Type B pancreatic cell (in vitro differentiated cells): ENCODE results near the gene BACH2. TPM values are rescaled to one million over a fixed set of nuclear protein-coding genes. Genes with fewer than 3 reads are reported as not detected.

Source experiments
- DNase-seq: peaks from one replicate; pipeline ENCODE4 v3.0.0; 2021; ENCODE audit warnings: mixed read lengths; ENCODE audit not compliant: unreplicated experiment; ENCODE audit errors: extremely low spot score
- H3K27ac Mint-ChIP-seq: 2 replicates; pipeline ENCODE4 v1.8.0; 2021; ENCODE audit warnings: mild to moderate bottlenecking, mixed read lengths
- H3K27me3 Mint-ChIP-seq: 2 replicates; pipeline ENCODE4 v1.8.0; 2021; ENCODE audit warnings: mixed read lengths
- H3K36me3 Mint-ChIP-seq: 2 replicates; pipeline ENCODE4 v1.8.0; 2021; ENCODE audit warnings: mixed read lengths
- H3K4me1 Mint-ChIP-seq: one replicate; pipeline ENCODE4 v1.8.0; 2021; ENCODE audit warnings: mixed read lengths; ENCODE audit not compliant: unreplicated experiment
- H3K4me3 Mint-ChIP-seq: 2 replicates; pipeline ENCODE4 v1.8.0; 2021; ENCODE audit warnings: mild to moderate bottlenecking, mixed read lengths
- H3K9me3 Mint-ChIP-seq: 2 replicates; pipeline ENCODE4 v1.8.0; 2021; ENCODE audit warnings: mixed read lengths
- total RNA-seq: library from RNA; stranded (reverse); gene quantifications from 2 replicates; pipeline ENCODE4 v1.2.1, GENCODE V29; 2021; ENCODE audit warnings: low replicate concordance
- TF ChIP-seq, protein P1 (sequence below): fragments of 200-600 bp; sonication (generic); conservative IDR thresholded peaks from 2 replicates; pipeline ENCODE4 v1.5.0; 2021; ENCODE audit warnings: antibody characterized with exemption, mild to moderate bottlenecking

The BACH2 gene
- total RNA-seq, 1 donor from 2014 or later: 33.5 TPM

DNA sequence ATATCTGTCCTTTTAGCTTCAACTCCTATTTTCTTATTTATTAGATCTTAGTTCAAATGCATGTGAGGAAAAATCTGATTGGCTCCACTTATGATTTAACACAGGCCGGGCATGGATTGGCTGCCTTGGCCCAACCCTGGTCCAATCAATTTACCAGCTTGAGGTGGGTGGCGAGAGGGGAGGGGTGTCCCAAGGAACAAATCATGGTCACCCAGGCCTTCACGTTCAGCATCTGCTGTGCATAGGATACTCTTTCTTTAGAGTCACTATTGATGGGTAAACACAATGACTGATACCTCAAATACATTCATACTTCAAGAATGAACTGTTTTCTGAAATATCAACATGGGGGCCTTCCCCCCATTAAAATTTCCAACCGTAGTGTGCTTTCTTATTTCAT, 14.9 kb upstream of the BACH2 start:
- Mint-ChIP-seq H3K27me3 (peaks cover 6% of the 10 kb centered on the region), H3K27ac (no peak overlapping the region), H3K9me3 (no peaks in the 10 kb centered on the region)

DNA sequence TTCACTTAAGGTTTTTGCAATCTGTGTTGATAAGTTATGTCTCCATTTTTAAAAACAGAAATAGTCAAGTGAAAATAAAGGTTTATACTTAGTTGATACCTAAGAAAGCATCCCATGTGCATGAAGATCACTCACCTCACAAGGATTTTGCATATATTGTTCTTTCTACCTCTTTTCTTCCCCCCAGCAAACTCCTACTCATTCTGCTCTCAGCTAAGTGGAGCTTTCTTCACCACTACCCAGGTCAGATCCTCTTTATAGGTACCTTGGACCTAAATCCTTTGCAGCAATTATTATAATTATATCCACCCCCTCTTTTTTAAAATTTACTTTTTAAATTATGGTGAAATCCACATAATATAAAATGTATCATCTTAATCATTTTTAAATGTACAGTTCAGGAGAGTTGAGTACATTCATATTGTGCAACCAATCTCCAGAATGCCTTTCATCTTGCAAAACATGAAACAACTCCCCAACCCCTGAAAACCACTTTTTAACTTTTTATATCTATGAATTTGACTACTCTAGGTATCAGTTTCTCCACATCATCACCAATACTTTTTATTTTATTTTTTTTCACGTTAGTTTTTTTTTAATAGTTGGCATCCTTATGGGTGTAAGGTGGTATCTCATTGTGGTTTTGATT, 9.3 kb upstream of the BACH2 start:
- no peaks in the 10 kb centered on the region for H3K9me3 Mint-ChIP-seq
- no peak overlapping the region for H3K27ac Mint-ChIP-seq
- no peak overlapping the region for H3K4me3 Mint-ChIP-seq
- peaks cover 6% of the 10 kb centered on the region for H3K4me1 Mint-ChIP-seq
- no peak for DNase-seq
- H3K27me3 Mint-ChIP-seq: peaks cover 22% of the 10 kb centered on the region
- H3K36me3 Mint-ChIP-seq: no peaks in the 10 kb centered on the region
- TF ChIP-seq, protein P1, sequence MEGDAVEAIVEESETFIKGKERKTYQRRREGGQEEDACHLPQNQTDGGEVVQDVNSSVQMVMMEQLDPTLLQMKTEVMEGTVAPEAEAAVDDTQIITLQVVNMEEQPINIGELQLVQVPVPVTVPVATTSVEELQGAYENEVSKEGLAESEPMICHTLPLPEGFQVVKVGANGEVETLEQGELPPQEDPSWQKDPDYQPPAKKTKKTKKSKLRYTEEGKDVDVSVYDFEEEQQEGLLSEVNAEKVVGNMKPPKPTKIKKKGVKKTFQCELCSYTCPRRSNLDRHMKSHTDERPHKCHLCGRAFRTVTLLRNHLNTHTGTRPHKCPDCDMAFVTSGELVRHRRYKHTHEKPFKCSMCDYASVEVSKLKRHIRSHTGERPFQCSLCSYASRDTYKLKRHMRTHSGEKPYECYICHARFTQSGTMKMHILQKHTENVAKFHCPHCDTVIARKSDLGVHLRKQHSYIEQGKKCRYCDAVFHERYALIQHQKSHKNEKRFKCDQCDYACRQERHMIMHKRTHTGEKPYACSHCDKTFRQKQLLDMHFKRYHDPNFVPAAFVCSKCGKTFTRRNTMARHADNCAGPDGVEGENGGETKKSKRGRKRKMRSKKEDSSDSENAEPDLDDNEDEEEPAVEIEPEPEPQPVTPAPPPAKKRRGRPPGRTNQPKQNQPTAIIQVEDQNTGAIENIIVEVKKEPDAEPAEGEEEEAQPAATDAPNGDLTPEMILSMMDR: no peak

More for the DNA sequence above, 14.9 kb upstream of the BACH2 start:
- TF ChIP-seq, protein P1: no peak
- H3K36me3 Mint-ChIP-seq: no peaks in the 10 kb centered on the region
- H3K4me3 Mint-ChIP-seq: no peak overlapping the region
- no peak for DNase-seq
- H3K4me1 Mint-ChIP-seq: no peaks in the 10 kb centered on the region

DNA sequence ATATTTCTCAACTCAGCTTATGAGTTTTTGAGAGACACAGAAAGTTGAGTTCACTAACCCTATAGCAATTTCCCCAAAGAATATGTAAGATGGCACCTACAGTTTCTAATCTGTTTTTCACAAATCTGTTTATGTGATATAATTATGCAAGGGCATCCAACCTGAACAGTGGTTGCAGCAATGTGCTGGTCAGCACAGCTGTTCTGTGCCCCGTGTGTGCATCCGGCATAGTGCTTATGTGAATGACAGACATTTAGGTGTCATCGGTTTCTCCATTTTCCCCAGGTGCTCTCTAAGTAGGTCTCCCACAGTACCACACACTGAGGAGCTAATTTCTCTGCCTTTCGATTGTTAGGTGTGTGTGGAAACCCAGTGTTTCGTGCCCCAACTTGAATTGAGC, 7.7 kb upstream of the BACH2 start:
- H3K4me1 Mint-ChIP-seq: peaks cover 6% of the 10 kb centered on the region
- H3K27ac Mint-ChIP-seq: no peak overlapping the region
- no peaks in the 10 kb centered on the region for H3K9me3 Mint-ChIP-seq
- TF ChIP-seq, protein P1: no peak
- H3K27me3 Mint-ChIP-seq: peaks cover 29% of the 10 kb centered on the region
- H3K4me3 Mint-ChIP-seq: no peak overlapping the region
- no peak for DNase-seq
- H3K36me3 Mint-ChIP-seq: no peaks in the 10 kb centered on the region

DNA sequence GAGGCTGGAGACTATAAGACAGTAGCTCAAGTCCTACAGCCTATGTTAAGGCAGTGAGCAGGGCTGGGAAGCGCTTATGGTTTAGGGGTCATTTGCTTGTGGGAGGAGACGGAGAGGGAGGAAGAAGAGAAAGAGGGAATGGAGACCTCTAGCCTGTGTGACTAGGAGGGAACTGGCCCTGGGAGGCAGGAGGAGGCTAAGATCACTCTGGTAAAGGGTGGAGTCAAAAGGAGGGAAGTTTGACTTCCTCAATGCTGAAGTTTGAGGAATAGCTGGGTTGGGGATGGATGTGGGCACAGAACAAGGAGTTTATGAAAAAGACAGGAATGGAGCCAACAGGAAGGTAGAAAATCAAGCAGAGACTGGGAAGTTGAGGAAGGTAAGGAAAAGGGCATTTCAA, 6.4 kb upstream of the BACH2 start:
- Mint-ChIP-seq H3K36me3 (no peaks in the 10 kb centered on the region), H3K27me3 (peaks cover 32% of the 10 kb centered on the region), H3K4me1 (peaks cover 11% of the 10 kb centered on the region), H3K9me3 (no peaks in the 10 kb centered on the region), H3K4me3 (no peak overlapping the region), H3K27ac (no peak overlapping the region)
- TF ChIP-seq, protein P1: no peak
- no peak for DNase-seq

DNA sequence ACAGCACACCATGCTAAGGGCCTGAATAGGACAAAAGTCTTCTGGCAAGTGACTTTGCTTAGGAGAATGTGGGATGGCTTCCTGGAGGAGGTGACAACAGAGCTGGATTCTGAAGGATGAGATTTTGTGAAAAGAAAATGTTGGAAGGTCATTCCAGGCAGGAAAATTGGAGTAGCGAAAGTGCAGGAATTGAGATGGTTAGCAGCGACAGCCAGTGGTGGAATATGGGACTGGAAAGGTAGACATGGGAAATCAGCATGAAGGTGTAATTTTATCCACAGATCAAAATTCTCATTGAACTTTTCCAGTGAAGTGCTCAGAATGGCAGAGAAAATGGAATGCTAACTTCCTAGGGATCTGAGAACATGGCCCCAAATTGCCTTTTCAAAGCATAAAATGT, 5.7 kb upstream of the BACH2 start:
- TF ChIP-seq, protein P1: no peak
- H3K4me3 Mint-ChIP-seq: no peak overlapping the region
- no peak overlapping the region for H3K27ac Mint-ChIP-seq
- H3K4me1 Mint-ChIP-seq: peaks cover 16% of the 10 kb centered on the region
- DNase-seq: no peak
- H3K36me3 Mint-ChIP-seq: no peaks in the 10 kb centered on the region
- H3K9me3 Mint-ChIP-seq: no peaks in the 10 kb centered on the region
- H3K27me3 Mint-ChIP-seq: peaks cover 35% of the 10 kb centered on the region
